ENCODE data around the gene FXYD6. TPM values are rescaled to one million over a fixed set of nuclear protein-coding genes. Genes with fewer than 3 reads are reported as not detected.

FXYD6 gene
- total RNA-seq, 2 experiments from 2014 or later = not detected

DNA sequence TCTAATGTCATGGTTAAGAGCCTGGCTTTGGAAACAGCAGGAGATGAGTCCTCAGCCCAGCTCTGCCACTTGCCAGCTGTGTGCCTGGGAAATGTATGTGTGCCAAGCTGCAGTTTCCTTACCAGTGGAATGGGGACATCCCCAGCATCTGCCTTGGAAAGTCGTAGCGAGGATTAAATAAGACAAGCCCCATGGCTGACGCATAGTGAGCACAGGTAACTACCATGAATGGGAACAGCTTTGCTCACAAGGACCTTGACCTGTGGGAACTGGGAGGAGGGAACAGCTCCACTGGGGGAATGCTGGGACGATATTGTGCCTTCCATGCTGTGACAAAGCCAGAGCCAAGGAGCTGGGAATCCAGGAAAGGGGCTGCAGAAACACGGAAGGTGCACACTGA is 76.8 kb downstream of the FXYD6 start:
- peaks cover 51% of the 10 kb centered on the region for H3K27me3 Mint-ChIP-seq
- H3K36me3 Mint-ChIP-seq (ENCODE audit: low read depth) = no peaks in the 10 kb centered on the region
- ChIA-PET CTCF (interaction anchor here (2.9 kb wide), 1 partner anchor 8 kb away, joined by 8 read pairs; no protein-coding TSS in a partner anchor), POLR2A (no interaction called here)
- no peaks in the 10 kb centered on the region for H3K9me3 Mint-ChIP-seq
- no peak overlapping the region for H3K27ac Mint-ChIP-seq
- DNase-seq = no peak
- H3K4me1 Mint-ChIP-seq = peaks cover 8% of the 10 kb centered on the region
- no peak overlapping the region for H3K4me3 Mint-ChIP-seq

- no peak for DNase-seq
- Mint-ChIP-seq H3K27me3 (peaks cover 64% of the 10 kb centered on the region), H3K4me1 (peaks cover 8% of the 10 kb centered on the region), H3K4me3 (no peak within 1 kb of the TSS), H3K27ac (no peak within 1 kb of the TSS), H3K36me3 (ENCODE audit: low read depth) (no peaks in the 10 kb centered on the region), H3K9me3 (no peaks in the 10 kb centered on the region)
- POLR2A ChIA-PET = no interaction called here
- CTCF ChIA-PET = interaction anchor here (1.8 to 2.9 kb wide), 2 partner anchors 10 to 11 kb away, joined by 6 to 8 read pairs; no protein-coding TSS in a partner anchor
Observed at GRCh38 chr11:117796872-117797529, 79.5 kb downstream of the FXYD6 start, which contains the start of gene DSCAML1. DSCAML1 (minus strand) TSS chr11:117797216; CDS start chr11:117797079, 137 bp downstream.

DNA sequence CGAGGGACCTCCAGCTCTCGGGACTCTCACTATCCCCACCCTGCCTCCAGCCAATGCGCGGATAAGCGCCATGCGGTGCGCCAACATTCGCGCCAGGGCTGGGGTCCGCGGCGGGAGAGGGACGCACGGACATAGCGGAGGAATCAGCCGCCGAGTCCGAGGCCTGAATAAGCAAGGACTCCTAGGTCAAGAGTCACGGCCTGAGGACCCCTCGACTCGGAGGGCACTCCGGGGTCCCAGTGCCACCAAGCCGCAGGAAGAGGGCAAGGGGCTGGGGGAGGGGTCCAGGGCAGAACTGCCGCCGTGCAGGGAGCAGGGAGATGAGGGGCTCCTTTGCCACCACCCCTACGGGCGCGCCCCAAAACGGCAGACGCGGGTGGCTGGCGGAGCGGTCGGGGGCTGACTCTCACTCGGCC is 80.0 kb downstream of the FXYD6 start:
- Mint-ChIP-seq H3K9me3 (no peaks in the 10 kb centered on the region), H3K36me3 (ENCODE audit: low read depth) (no peaks in the 10 kb centered on the region), H3K4me1 (peaks cover 8% of the 10 kb centered on the region), H3K27ac (no peak overlapping the region), H3K27me3 (peaks cover 64% of the 10 kb centered on the region), H3K4me3 (no peak overlapping the region)
- no peak for DNase-seq
- CTCF ChIA-PET = interaction anchor here (1.8 kb wide), 1 partner anchor 11 kb away, joined by 6 read pairs; no protein-coding TSS in a partner anchor
- POLR2A ChIA-PET = no interaction called here

DNA sequence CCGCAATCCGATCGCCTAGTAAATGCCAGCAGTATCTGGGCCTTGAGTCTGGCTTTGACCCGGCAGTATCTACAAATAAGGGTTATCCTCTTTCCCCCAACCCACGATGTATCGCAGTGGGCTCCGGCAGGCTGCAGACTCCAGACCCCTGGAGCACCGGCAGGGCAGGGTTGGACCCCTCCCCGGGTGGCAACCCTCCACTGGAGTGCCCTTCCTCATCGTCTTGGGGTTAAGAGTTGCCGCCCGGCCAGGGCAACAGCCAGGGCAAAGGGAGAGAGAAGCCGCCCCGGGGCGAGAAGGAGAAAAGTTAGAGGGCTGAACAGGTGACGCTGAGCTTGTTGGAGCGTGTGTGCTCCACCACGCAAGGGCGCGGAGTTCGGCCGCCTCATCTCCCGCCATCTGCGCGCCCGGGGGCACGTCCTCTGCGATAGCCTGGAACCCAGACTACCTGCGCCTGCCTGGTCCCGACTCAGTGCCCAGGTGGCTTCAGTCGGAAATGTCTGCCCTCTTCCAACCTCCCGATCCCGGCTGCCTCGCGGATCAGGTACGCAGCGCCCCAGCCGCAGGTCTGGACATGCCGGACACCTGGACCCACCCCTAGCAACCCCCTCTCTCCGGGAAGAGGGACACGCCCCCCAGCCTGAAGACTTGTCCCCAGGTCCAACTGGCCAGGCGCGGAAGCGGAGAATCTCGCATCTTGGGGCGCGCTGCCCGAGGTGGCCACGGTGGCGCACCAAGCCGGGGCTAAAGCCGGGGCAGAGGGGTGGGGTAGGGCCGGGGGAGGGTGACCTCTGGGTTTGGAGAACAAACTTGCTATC is 80.6 kb downstream of the FXYD6 start:
- Mint-ChIP-seq H3K4me3 (no peak overlapping the region), H3K27me3 (peaks cover 67% of the 10 kb centered on the region), H3K27ac (no peak overlapping the region), H3K9me3 (no peaks in the 10 kb centered on the region), H3K36me3 (ENCODE audit: low read depth) (no peaks in the 10 kb centered on the region), H3K4me1 (peaks cover 8% of the 10 kb centered on the region)
- POLR2A ChIA-PET = no interaction called here
- DNase-seq = no peak
- CTCF ChIA-PET = interaction anchor here (1.8 kb wide), 1 partner anchor 11 kb away, joined by 6 read pairs; no protein-coding TSS in a partner anchor

GRCh38 chr11:117794772-117795629 is 81.5 kb downstream of the FXYD6 start:
- no peak overlapping the region for H3K27ac Mint-ChIP-seq
- H3K9me3 Mint-ChIP-seq = no peaks in the 10 kb centered on the region
- H3K4me3 Mint-ChIP-seq = no peak overlapping the region
- no peaks in the 10 kb centered on the region for H3K36me3 Mint-ChIP-seq (ENCODE audit: low read depth)
- H3K4me1 Mint-ChIP-seq = peaks cover 8% of the 10 kb centered on the region
- no peak for DNase-seq
- ChIA-PET CTCF (interaction anchor here (1.8 kb wide), 1 partner anchor 12 kb away, joined by 6 read pairs; no protein-coding TSS in a partner anchor), POLR2A (no interaction called here)
- H3K27me3 Mint-ChIP-seq = peaks cover 70% of the 10 kb centered on the region

- H3K4me1 Mint-ChIP-seq = peaks cover 8% of the 10 kb centered on the region
- ChIA-PET POLR2A (no interaction called here), CTCF (no interaction called here)
- no peaks in the 10 kb centered on the region for H3K36me3 Mint-ChIP-seq (ENCODE audit: low read depth)
- peaks cover 67% of the 10 kb centered on the region for H3K27me3 Mint-ChIP-seq
- H3K4me3 Mint-ChIP-seq = no peak overlapping the region
- DNase-seq = no peak
- H3K9me3 Mint-ChIP-seq = no peaks in the 10 kb centered on the region
- no peak overlapping the region for H3K27ac Mint-ChIP-seq
Observed at GRCh38 chr11:117794135-117794534, 82.3 kb downstream of the FXYD6 start.

- Mint-ChIP-seq H3K27me3 (peaks cover 61% of the 10 kb centered on the region), H3K9me3 (no peaks in the 10 kb centered on the region), H3K27ac (no peak overlapping the region), H3K4me1 (peaks cover 8% of the 10 kb centered on the region), H3K4me3 (no peak overlapping the region), H3K36me3 (ENCODE audit: low read depth) (no peaks in the 10 kb centered on the region)
- CTCF ChIA-PET = interaction anchor here (2.3 kb wide), 1 partner anchor 14 kb away, joined by 7 read pairs; no protein-coding TSS in a partner anchor
- POLR2A ChIA-PET = no interaction called here
- DNase-seq = no peak
Observed at GRCh38 chr11:117793583-117793982, 82.9 kb downstream of the FXYD6 start.

DNA sequence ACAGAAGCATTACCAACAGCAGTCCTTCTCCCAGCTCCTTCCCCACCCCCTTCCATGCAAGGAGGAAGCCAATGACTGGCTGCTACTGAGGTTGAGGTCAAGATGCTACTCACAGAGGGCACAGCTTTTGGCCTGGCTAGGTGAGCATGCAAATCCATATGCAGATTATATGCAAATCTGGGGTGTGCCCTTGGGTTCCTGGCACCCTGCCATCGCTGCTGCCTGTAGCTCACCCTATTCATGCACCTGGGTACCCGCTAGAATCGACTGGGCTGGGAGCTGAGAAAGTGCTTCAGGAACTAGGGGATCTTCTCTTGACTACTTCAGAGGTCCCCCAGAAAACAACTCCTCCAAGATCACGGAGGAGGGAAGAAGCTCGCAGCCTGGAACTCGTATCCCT is 83.5 kb downstream of the FXYD6 start:
- ChIA-PET POLR2A (no interaction called here), CTCF (interaction anchor here (2.3 kb wide), 1 partner anchor 15 kb away, joined by 7 read pairs; no protein-coding TSS in a partner anchor)
- Mint-ChIP-seq H3K4me1 (peaks cover 8% of the 10 kb centered on the region), H3K27me3 (peaks cover 58% of the 10 kb centered on the region), H3K4me3 (no peak overlapping the region), H3K27ac (no peak overlapping the region), H3K36me3 (ENCODE audit: low read depth) (no peaks in the 10 kb centered on the region), H3K9me3 (no peaks in the 10 kb centered on the region)
- no peak for DNase-seq

- Mint-ChIP-seq H3K27me3 (peaks cover 56% of the 10 kb centered on the region), H3K36me3 (ENCODE audit: low read depth) (no peaks in the 10 kb centered on the region), H3K4me3 (no peak overlapping the region), H3K9me3 (no peaks in the 10 kb centered on the region), H3K27ac (no peak overlapping the region), H3K4me1 (peaks cover 4% of the 10 kb centered on the region)
- CTCF ChIA-PET = interaction anchor here (2.3 kb wide), 1 partner anchor 15 kb away, joined by 7 read pairs; no protein-coding TSS in a partner anchor
- no peak for DNase-seq
- POLR2A ChIA-PET = no interaction called here
Observed at GRCh38 chr11:117792241-117792640, 84.2 kb downstream of the FXYD6 start.

- peaks cover 56% of the 10 kb centered on the region for H3K27me3 Mint-ChIP-seq
- no peaks in the 10 kb centered on the region for H3K4me1 Mint-ChIP-seq
- H3K9me3 Mint-ChIP-seq = no peaks in the 10 kb centered on the region
- H3K4me3 Mint-ChIP-seq = no peak overlapping the region
- POLR2A ChIA-PET = no interaction called here
- no peak overlapping the region for H3K27ac Mint-ChIP-seq
- CTCF ChIA-PET = interaction anchor here (1.1 kb wide), 1 partner anchor 13 kb away, joined by 3 read pairs; no protein-coding TSS in a partner anchor
- no peak for DNase-seq
- H3K36me3 Mint-ChIP-seq (ENCODE audit: low read depth) = no peaks in the 10 kb centered on the region
Observed at GRCh38 chr11:117790279-117790678, 86.2 kb downstream of the FXYD6 start.

DNA sequence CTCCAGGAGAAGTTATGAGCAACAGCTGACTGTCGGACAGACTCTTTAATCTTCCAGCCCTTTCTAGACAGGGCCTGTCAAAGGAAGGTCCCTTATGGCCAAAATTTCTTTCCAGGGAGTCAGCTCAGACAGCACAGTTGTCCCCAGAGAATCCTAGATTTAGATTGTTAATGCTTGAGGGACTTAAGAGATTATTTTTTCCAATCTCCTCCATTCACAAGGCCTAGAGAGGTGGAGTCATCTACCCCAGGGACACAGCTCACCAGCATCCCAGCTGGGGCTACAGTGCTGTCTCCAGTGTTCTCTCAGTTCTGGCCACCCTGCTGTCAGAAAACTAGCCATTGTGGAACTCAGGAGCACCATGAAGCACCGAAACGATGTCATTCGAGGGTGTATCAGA is 87.2 kb downstream of the FXYD6 start:
- no peaks in the 10 kb centered on the region for H3K36me3 Mint-ChIP-seq (ENCODE audit: low read depth)
- CTCF ChIA-PET = interaction anchor here (1.1 to 1.3 kb wide), 2 partner anchors 14 to 362 kb away, joined by 3 to 4 read pairs; no protein-coding TSS in a partner anchor
- H3K27me3 Mint-ChIP-seq = peaks cover 52% of the 10 kb centered on the region
- H3K4me1 Mint-ChIP-seq = no peaks in the 10 kb centered on the region
- H3K4me3 Mint-ChIP-seq = no peak overlapping the region
- H3K9me3 Mint-ChIP-seq = no peaks in the 10 kb centered on the region
- POLR2A ChIA-PET = no interaction called here
- no peak overlapping the region for H3K27ac Mint-ChIP-seq
- DNase-seq = no peak

All from activated CD4-positive, alpha-beta memory T cell treated with anti-CD3 and anti-CD28 coated beads, Interleukin-2, amount 10 ng/mL, durations not matched to agents 7 days and 5 days (primary cell).